Posterior cingulate gyrus (tissue), 11 donors: ENCODE measurements around the gene SPOUT1.
"Not testable (repeated sequence)": the region's sequence is repeated elsewhere in the genome, so short reads cannot be mapped to it uniquely, and the experiment has no call there.

ENCODE experiments used
- DNase-seq, 10 donors: peaks; one replicate each; pipeline versions ENCODE4 v3.0.0 to v3.0.0-alpha.2; 2020 to 2021; ENCODE audit warnings: mixed read lengths in 3 of 10
- intact Hi-C: fragments of 100-400 bp; cut with DNase I; formaldehyde crosslinking; loops from one replicate; pipeline ENCODE4 v1.15.1; 2023

SPOUT1 gene

DNA sequence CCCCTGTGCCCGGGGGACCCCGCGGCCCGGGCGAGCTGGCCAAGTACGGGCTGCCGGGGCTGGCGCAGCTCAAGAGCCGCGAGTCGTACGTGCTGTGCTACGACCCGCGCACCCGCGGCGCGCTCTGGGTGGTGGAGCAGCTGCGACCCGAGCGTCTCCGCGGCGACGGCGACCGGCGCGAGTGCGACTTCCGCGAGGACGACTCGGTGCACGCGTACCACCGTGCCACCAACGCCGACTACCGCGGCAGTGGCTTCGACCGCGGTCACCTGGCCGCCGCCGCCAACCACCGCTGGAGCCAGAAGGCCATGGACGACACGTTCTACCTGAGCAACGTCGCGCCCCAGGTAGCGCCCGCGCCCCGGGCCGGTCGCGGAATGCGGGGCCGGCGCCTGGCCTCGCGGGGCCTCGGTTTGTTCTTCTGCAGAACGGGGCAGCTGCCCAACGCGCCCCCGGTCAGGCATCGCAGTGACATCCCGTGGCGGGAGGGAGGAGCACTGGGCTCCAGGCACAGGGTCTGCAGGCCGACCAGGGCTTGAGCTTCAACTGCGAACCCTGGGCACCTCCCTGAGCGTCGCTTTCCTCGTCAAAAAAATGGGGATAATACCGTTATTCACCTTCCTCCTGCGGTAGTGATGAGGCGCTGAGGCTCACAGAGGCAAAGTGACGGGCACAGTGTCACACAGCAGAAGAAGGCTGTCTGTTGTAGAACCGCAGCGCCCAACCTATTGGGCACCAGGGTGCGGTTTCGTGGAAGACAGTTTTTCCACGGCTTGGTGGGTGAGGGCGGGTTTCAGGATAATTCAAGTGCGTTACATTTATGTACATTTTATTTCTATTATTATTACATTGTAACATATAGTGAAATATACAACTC, 10.5 kb downstream of the SPOUT1 start:
- DNase-seq, result peak in 9 of 10 donors; percentile 35 to 93 (median 45)
- intact Hi-C loops, result no loop called here

GRCh38 chr9:128818099-128818838, 11.3 kb downstream of the SPOUT1 start, which contains the start of gene ENDOG:
Gene ENDOG, plus strand, starts transcription at chr9:128818500. Its CDS starts 185 bp downstream, at chr9:128818685.
- peak; percentile 97 to 100 (median 98) for DNase-seq
- intact Hi-C loops, result no loop called here

DNA sequence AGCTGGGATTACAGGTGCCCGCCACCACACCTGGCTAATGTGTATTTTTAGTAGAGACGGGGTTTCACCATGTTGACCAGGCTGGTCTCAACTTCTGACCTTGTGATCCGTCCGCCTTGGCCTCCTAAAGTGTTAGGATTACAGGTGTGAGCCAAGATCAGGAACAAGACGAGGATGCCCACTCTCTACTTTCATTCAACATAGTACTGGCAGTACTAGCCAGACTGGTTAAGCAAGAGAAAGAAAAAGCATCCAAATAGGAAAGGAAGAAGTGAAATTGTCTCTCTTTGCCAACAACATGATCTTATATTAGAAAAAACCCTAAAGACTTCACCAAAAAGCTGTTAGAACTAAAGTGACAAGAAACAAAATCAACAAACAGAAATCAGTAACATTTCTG, 18.7 kb downstream of the SPOUT1 start:
- DNase-seq, result no peak
- intact Hi-C loops, result no loop called here

GRCh38 chr9:128809831-128810230, 19.8 kb downstream of the SPOUT1 start:
- intact Hi-C loops, result no loop called here
- peak in 1 of 10 donors; percentile 39 for DNase-seq

DNA sequence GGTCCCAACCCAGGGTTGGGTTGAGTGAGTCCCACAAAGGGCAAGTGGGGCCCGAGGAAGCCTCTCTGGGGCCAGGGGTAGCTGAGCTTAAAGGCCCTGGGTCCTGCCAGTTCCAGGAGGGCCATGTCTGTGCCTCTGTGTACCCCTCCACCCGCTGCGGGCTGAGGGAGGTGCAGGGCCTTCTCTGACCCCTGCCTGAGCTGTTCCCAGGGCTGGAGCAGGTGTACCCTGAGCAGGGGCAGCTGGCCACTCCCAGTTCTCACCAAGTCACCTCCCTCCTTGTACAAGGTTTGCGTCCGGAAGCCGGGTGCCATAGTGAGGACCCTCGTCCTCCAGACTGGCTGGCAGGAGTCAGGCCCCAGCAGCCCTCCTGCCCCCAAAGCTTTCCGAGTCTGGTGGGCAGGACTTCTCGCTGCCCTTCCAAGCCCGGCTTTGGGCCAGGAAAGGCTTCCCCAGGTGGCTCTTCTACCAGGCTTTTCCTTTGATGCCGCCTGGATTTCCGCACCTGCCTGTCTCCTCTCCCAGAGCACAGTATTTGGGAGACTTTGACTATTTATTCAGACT, 20.5 kb downstream of the SPOUT1 start:
- intact Hi-C loops, result no loop called here
- DNase-seq, result peak in 2 of 10 donors; percentile 59 to 80

GRCh38 chr9:128808543-128808942, 21.1 kb downstream of the SPOUT1 start:
- intact Hi-C loops, result no loop called here
- DNase-seq, result peak in 1 of 10 donors; percentile 20

DNA sequence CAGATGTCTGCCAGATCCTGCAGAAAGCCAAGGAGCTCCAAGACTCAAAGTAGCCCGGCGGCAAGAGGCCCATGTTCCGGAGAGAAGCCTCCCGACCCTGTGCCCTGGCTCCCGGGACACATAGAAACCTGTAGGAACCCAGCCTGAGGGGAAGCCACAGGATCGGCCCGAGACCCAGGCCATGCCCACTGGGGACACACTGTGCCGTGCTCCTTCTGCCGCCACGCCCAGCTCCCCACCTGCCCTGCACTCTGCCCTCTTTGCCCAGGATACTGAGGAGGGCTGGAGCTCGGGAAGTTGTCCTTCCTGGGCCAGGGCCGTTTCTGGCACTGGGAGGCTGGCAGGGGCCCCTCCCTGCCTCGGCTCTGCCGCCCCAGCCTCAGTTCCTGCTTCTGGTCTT, 21.8 kb downstream of the SPOUT1 start:
- intact Hi-C loops, result no loop called here
- peak in 1 of 10 donors; percentile 72 for DNase-seq

- intact Hi-C loops, result no loop called here
Observed at GRCh38 chr9:128805661-128806060, 23.9 kb downstream of the SPOUT1 start.

GRCh38 chr9:128802482-128802881, 27.1 kb downstream of the SPOUT1 start:
- peak in 1 of 10 donors; percentile 13 for DNase-seq
- intact Hi-C loops, result no loop called here

More at GRCh38 chr9:128805661-128806060, 23.9 kb downstream of the SPOUT1 start:
- DNase-seq, result peak in 6 of 10 donors; percentile 14 to 93 (median 54)

DNA sequence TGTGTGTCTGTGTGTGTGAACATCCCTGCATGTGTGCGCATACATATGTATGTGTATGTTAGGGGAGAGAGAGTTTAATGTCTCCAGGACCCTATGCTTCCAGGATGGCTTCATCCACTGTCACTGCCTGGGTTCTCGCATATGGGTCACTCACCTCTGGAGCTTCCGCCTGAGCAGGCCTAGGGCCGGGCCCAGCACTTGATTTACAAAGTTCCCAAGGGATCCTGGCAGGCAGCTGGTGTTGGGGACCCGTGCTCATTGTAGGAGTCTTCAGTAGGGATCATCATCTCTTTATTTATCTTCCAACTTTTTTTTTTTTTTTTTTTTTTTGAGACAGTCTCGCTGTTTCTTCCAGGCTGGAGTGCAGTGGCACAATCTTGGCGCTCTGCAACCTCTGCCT, 29.5 kb downstream of the SPOUT1 start:
- peak in 2 of 10 donors; percentile 67 to 75 for DNase-seq
- intact Hi-C loops, result no loop called here

DNA sequence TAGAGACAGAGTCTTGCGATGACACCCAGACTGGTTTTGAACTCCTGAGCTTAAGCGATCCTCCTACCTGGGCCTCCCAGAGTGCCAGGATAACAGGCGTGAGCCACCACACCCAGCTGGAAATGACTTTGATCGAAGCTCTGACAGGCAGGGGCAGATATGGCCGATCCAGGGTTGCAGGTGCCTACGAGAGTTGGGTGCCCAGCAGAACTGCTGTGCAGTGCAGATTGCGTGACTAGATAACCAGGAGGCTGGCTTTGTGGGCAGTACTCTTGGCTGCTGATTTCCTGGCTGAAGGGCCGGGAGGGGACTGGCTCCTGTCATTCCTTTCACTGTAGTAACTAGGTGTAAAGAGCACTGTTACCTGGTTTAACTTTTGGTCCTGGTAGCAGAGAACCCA, 30.7 kb downstream of the SPOUT1 start:
- peak in 1 of 10 donors; percentile 71 for DNase-seq
- intact Hi-C loops, result no loop called here

GRCh38 chr9:128794961-128795360, 34.6 kb downstream of the SPOUT1 start:
- DNase-seq, intact Hi-C loops: not testable (repeated sequence)

DNA sequence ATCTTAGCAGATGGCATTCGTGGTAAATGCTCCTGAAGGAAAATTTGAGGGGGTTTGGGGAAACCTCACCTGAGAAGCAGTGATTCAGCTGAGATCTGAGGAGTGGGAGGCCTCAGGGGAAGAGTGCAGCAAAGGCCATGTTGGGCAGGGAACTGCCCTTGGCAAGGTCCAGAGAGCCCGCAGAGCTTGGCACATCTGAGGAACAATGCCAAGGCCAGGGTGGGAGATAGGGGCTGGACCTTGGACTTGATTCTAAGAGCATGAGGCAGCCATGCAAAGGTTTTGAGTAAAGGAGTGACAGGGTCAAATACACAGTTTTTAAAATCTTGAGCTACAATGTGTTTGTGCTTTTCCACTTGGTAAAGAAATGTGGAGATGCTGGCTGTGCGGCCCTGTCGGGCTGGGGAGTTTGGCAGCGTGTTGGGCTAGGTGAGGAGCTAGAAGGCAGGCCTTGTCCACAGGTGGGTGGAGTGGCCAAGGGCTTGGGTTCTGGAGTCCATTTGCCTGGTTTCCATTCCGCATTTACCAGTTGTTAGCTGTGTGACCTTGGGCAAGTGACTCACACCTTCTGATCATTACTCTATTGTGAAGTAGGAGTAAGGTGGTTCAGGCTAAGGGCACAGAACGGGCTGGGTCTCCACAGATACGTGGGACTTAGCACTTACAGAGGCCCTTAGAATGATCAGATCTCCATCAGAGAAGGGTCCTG, 36.5 kb downstream of the SPOUT1 start:
- intact Hi-C loops, result no loop called here
- DNase-seq, result peak in 1 of 10 donors; percentile 54

DNA sequence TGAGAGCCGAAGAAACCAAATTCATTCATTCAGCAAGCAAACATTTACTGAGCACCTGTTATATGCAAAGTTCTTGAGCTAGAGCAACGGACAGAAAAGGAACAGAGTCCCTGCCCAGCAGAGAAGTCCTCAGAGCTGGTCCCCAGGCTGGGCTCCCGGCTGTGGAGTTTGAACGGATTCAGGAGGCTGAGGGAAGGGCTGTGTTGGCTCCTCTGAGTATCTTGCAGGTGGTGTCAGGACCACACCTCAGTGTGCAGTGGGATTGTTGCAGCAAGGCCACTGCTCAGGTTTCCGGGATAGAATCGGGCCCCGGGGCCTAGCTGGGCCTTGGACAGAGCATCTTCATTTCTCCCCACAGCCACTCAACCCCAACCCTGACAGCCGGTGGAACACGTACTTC, 37.5 kb downstream of the SPOUT1 start:
- intact Hi-C loops, result no loop called here
- peak in 1 of 10 donors; percentile 67 for DNase-seq

DNA sequence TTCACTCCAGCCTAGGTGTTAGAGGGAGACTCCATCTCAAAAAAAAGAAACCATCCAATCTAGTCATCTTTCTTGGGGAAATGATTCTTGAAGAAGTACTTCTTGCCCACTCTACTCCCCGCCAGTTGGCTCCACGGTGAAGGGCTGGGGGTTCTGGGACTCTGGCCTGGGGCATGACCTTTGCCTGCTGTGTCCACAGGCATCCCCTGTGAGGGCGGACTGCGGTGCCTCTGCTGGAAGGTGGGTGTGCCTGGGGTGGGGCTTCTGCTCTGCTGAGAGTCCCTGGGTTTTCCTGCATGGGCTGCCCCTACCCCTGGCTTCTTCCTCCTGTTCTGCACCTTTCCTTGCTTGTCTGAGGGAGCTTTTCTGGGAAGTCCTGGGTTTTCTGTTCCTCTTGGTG, 39.1 kb downstream of the SPOUT1 start:
- peak in 2 of 10 donors; percentile 45 to 52 for DNase-seq
- intact Hi-C loops, result no loop called here

GRCh38 chr9:128788445-128788844, 41.1 kb downstream of the SPOUT1 start:
- intact Hi-C loops, result loop anchor here (10.0 kb wide), 1 partner anchor 64 kb away; the partner anchor contains the start of gene ZDHHC12

GRCh38 chr9:128787659-128788058, 41.9 kb downstream of the SPOUT1 start:
- DNase-seq, result peak in 3 of 10 donors; percentile 18 to 39 (median 25)
- intact Hi-C loops, result loop anchor here (1.0 to 10.0 kb wide), 2 partner anchors 15 to 63 kb away; partner anchors contain the start of gene ZDHHC12

More at GRCh38 chr9:128788445-128788844, 41.1 kb downstream of the SPOUT1 start:
- DNase-seq, result peak in 2 of 10 donors; percentile 12 to 13

- intact Hi-C loops, result loop anchor here (1.0 to 10.0 kb wide), 2 partner anchors 15 to 62 kb away; partner anchors contain the start of gene ZDHHC12
- peak; percentile 81 to 98 (median 89) for DNase-seq
Observed at GRCh38 chr9:128786681-128787601, 42.7 kb downstream of the SPOUT1 start, which contains the start of gene TBC1D13. Gene TBC1D13, plus strand, starts transcription at chr9:128787253. Its CDS starts 101 bp downstream, at chr9:128787354.
